ENCODE measurements around the gene YIF1B. TPM values are rescaled to one million over a fixed set of nuclear protein-coding genes. Genes with fewer than 3 reads are reported as not detected.

The YIF1B gene
- polyA plus RNA-seq, 1 experiment = 44.9 TPM

DNA sequence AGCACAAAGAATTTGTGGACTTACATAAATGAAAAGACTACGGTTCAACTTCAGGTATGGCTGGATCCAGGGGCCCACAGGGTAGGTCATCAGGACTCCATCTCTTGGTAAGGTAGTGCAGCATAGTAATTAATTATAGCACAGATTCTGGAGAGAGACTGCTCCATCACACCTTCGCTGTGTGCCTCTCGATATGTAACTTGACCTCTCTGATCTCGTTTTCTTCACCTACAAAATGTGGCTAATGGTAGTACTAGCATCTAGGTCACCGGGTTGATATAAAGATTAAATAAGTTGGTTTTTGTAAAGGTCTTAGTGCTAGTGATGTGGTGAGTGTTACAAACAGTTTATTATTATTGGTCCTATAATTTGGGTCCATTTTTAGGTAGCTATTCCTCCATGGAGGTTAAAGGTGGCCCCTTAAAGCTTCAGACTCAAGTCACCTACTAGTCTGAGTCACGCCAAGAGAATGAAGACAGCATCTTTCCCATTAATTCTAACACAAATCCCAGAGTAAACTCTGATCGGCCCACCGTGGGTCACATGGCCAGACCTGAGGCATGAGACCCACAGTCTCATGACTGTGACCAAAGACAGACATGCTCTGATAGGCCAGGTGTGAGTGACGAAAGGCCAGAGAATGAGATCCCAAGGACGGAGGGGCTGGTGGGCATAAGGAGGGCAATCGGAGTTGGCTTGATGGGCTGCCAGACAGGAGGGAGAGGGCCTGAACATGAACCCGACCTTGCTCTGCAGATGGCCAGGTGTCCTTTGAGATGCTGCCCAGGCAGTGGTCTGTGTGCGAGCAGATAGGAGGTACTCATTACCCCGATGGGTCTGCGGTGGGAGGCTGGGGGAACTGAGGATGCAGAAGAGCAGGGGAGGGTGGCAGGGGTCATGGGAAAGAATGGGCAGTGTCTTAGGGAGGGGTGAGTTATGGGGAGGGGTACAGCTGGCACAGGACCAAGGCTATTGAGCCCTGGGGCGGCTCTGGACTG lies 40.3 kb upstream of the YIF1B start:
- TF ChIP-seq CTCF (IDR thresholded peaks at IDR 0.05; ENCODE audit: low read depth, low read length) = no peak
- Histone ChIP-seq H3K4me3 (ENCODE audit: low read depth, low read length) (no peak overlapping the region), H3K27me3 (ENCODE audit: control insufficient read depth, insufficient read depth, low read length) (peaks cover 34% of the 10 kb centered on the region), H3K27ac (ENCODE audit: low read depth, low read length) (no peak overlapping the region), H3K9me3 (ENCODE audit: control insufficient read depth, insufficient read depth, low read length) (no peaks in the 10 kb centered on the region; the same call in 1 of the 2 replicates)
- no peak for DNase-seq (ENCODE audit: low read depth, low spot score)
- ChIA-PET POLR2A (no interaction called here), CTCF (no interaction called here)

GRCh38 chr19:38352611-38353010 lies 36.9 kb upstream of the YIF1B start:
- Histone ChIP-seq H3K4me3 (ENCODE audit: low read depth, low read length) (no peak overlapping the region), H3K27me3 (ENCODE audit: control insufficient read depth, insufficient read depth, low read length) (peaks cover 20% of the 10 kb centered on the region), H3K27ac (ENCODE audit: low read depth, low read length) (no peak overlapping the region), H3K9me3 (ENCODE audit: control insufficient read depth, insufficient read depth, low read length) (no peaks in the 10 kb centered on the region)
- no peak for DNase-seq (ENCODE audit: low read depth, low spot score)
- ChIA-PET CTCF (interaction anchor here (0.6 to 1.9 kb wide), 2 partner anchors 22 to 127 kb away, joined by 4 to 5 read pairs; partner anchors contain the start of gene PSMD8), POLR2A (interaction anchor here (0.7 kb wide), 1 partner anchor 349 kb away, joined by 7 read pairs; no protein-coding TSS in a partner anchor)
- no peak for TF ChIP-seq CTCF (IDR thresholded peaks at IDR 0.05; ENCODE audit: low read depth, low read length)

DNA sequence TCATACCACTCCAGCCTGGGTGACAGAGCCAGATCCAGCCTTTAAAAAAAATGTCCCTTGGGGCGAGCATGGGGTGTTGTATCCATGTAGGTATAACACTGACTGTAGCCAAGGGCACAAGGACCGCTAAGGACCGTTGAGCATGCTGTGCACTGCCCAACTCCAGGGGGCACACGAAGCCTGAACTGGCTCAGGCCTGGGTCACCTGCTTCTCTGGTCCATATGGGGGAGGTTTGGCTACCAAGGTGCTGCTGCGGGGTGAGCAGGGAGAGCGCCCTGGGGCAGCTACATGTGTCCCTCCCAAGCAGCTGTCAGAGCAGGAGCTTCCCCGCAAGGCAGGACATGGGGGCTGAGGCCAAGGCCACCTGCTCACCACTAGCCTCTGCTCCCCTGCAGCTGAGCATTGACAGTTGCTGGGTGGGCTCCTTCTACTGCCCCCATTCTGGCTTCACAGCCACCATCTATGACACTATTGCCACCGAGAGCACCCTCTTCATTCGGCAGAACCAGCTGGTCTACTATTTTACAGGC lies 36.2 kb upstream of the YIF1B start:
- POLR2A ChIA-PET = no interaction called here
- CTCF ChIA-PET = interaction anchor here (0.6 to 1.9 kb wide), 2 partner anchors 22 to 126 kb away, joined by 4 to 5 read pairs; partner anchors contain the start of gene PSMD8
- peaks cover 24% of the 10 kb centered on the region for H3K27me3 ChIP-seq (ENCODE audit: control insufficient read depth, insufficient read depth, low read length)
- H3K4me3 ChIP-seq (ENCODE audit: low read depth, low read length) = no peak overlapping the region
- TF ChIP-seq CTCF (IDR thresholded peaks at IDR 0.05; ENCODE audit: low read depth, low read length) = no peak
- DNase-seq (ENCODE audit: low read depth, low spot score) = no peak
- H3K27ac ChIP-seq (ENCODE audit: low read depth, low read length) = no peak overlapping the region
- no peaks in the 10 kb centered on the region for H3K9me3 ChIP-seq (ENCODE audit: control insufficient read depth, insufficient read depth, low read length)

DNA sequence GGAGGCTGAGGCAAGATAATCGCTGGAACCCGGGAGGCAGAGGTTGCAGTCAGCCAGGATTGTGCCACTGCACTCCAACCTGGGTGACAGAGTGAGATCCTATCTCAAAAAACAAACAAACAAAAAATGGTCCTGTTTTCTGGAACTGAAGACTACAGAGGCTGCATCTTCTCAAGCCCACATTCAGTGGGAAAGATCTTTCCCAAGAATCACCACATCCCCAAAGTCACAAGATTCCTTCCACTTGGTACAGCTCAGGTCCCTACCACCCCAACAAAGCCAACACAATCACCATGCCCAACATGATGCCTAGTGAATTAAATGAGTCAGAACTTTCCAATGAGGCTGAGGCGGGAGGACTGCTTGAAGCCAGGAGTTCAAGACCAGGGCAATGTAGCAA lies 35.1 kb upstream of the YIF1B start:
- POLR2A ChIA-PET = no interaction called here

More for the DNA sequence above, 35.1 kb upstream of the YIF1B start:
- CTCF ChIA-PET = no interaction called here
- no peak for TF ChIP-seq CTCF (IDR thresholded peaks at IDR 0.05; ENCODE audit: low read depth, low read length)
- Histone ChIP-seq H3K4me3 (ENCODE audit: low read depth, low read length) (no peak overlapping the region), H3K9me3 (ENCODE audit: control insufficient read depth, insufficient read depth, low read length) (no peaks in the 10 kb centered on the region), H3K27me3 (ENCODE audit: control insufficient read depth, insufficient read depth, low read length) (peaks cover 18% of the 10 kb centered on the region), H3K27ac (ENCODE audit: low read depth, low read length) (no peak overlapping the region)
- no peak for DNase-seq (ENCODE audit: low read depth, low spot score)

Measured in AG04450 (cell line).